Measurements from ENCODE around the gene COMP.

COMP gene

GRCh38 chr19:18790566-18791314 lies at the start of gene COMP:
Gene COMP (minus strand): TSS chr19:18791305. CDS start chr19:18791269, 36 bp downstream.
- Histone ChIP-seq H2AFZ (ENCODE audit: low read depth, low read length) (peak within 1 kb of the TSS; percentile 41; the same call in 1 of the 2 replicates), H3K79me2 (ENCODE audit: low read length) (no peaks in the 10 kb centered on the region), H3K27ac (ENCODE audit: low read length) (no peak within 1 kb of the TSS), H3K4me1 (ENCODE audit: low read length) (peaks cover 31% of the 10 kb centered on the region), H3K36me3 (replicated peaks; ENCODE audit: low read depth, low read length) (no peaks in the 10 kb centered on the region), H3K9me3 (ENCODE audit: insufficient read depth, low read length) (no peaks in the 10 kb centered on the region), H3K9ac (ENCODE audit: low read length) (peak within 1 kb of the TSS; percentile 55; the same call in 1 of the 2 replicates), H3K4me2 (ENCODE audit: low read length) (peak within 1 kb of the TSS; percentile 88), H3K4me3 (ENCODE audit: low read length) (peak within 1 kb of the TSS; percentile 75), H3K27me3 (ENCODE audit: low read depth, low read length) (peaks cover 43% of the 10 kb centered on the region), H4K20me1 (ENCODE audit: insufficient read depth, low read length) (no peaks in the 10 kb centered on the region)
- TF ChIP-seq, protein P1, sequence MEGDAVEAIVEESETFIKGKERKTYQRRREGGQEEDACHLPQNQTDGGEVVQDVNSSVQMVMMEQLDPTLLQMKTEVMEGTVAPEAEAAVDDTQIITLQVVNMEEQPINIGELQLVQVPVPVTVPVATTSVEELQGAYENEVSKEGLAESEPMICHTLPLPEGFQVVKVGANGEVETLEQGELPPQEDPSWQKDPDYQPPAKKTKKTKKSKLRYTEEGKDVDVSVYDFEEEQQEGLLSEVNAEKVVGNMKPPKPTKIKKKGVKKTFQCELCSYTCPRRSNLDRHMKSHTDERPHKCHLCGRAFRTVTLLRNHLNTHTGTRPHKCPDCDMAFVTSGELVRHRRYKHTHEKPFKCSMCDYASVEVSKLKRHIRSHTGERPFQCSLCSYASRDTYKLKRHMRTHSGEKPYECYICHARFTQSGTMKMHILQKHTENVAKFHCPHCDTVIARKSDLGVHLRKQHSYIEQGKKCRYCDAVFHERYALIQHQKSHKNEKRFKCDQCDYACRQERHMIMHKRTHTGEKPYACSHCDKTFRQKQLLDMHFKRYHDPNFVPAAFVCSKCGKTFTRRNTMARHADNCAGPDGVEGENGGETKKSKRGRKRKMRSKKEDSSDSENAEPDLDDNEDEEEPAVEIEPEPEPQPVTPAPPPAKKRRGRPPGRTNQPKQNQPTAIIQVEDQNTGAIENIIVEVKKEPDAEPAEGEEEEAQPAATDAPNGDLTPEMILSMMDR (IDR thresholded peaks at IDR 0.05; ENCODE audit: low read depth, low read length): no peak
- no peak for TF ChIP-seq EZH2phosphoT487 (IDR thresholded peaks at IDR 0.05; ENCODE audit: low read depth)

DNA sequence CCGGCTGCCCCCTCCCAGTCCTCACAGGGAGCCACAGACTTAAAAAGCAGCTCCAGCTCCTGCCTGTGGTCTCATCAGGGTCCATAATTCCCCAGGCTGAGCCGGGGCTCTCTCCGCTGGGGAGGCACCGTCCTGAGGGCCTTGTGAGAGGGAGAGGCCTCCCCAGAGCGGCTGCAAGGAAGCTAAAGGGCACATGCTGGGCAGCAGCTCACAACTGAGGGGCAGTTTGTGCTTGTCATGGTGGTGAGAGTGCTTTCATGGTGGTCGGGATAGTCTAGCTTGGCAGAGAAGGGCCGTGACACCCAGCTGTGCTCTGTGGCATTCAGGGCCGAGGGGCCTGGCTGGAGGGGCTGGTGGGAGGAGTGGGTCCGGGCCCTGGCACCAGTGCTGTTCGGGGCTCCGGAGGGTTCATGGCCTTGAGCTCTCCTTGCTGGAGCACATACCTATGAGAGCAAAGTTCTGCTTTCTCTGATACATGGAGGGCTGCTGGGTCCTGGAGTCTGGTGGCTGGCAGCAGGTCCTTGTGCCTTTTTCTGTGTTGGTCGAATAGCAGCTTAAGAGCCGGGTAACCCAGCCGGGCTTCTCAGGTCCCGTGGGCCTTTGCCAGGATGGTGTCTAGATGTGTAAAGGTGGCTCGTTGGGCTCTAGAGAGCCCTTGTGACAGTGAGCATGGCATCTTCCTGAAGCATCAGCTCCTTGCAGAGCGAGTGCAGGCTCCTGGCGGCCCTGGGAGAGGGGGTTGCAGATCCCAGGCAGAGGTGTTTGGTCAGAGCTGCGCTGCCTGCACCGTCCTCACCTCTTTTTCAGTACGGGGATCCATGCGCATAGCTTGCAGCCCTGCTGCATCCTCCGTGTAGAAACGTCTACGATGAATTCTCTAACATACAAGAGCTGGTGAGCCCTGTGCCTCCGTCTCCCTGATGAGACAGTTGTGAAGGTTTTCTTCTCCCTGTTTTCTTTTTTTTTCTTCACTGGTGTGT lies 49.5 kb upstream of the COMP start:
- no peak overlapping the region for H3K9ac ChIP-seq (ENCODE audit: low read length)
- no peak overlapping the region for H3K27ac ChIP-seq (ENCODE audit: low read length)
- no peak overlapping the region for H2AFZ ChIP-seq (ENCODE audit: low read depth, low read length)
- H3K79me2 ChIP-seq (ENCODE audit: low read length): peaks cover 100% of the 10 kb centered on the region
- no peaks in the 10 kb centered on the region for H3K9me3 ChIP-seq (ENCODE audit: insufficient read depth, low read length)
- no peaks in the 10 kb centered on the region for H3K27me3 ChIP-seq (ENCODE audit: low read depth, low read length)
- no peak for TF ChIP-seq EZH2phosphoT487 (IDR thresholded peaks at IDR 0.05; ENCODE audit: low read depth)
- TF ChIP-seq, protein P1 (IDR thresholded peaks at IDR 0.05; ENCODE audit: low read depth, low read length): no peak
- peaks cover 4% of the 10 kb centered on the region; the same call in 1 of the 2 replicates for H3K4me1 ChIP-seq (ENCODE audit: low read length)
- H3K4me2 ChIP-seq (ENCODE audit: low read length): no peak overlapping the region
- peaks cover 99% of the 10 kb centered on the region for H4K20me1 ChIP-seq (ENCODE audit: insufficient read depth, low read length)
- peaks cover 45% of the 10 kb centered on the region for H3K36me3 ChIP-seq (replicated peaks; ENCODE audit: low read depth, low read length)
- no peak overlapping the region for H3K4me3 ChIP-seq (ENCODE audit: low read length)

GRCh38 chr19:18839465-18840287 lies 48.6 kb upstream of the COMP start:
- H3K4me3 ChIP-seq (ENCODE audit: low read length): no peak overlapping the region
- peaks cover 100% of the 10 kb centered on the region for H3K79me2 ChIP-seq (ENCODE audit: low read length)
- H3K27ac ChIP-seq (ENCODE audit: low read length): no peak overlapping the region
- no peak overlapping the region for H3K9ac ChIP-seq (ENCODE audit: low read length)
- no peak overlapping the region for H2AFZ ChIP-seq (ENCODE audit: low read depth, low read length)
- peaks cover 4% of the 10 kb centered on the region; the same call in 1 of the 2 replicates for H3K4me1 ChIP-seq (ENCODE audit: low read length)
- H3K4me2 ChIP-seq (ENCODE audit: low read length): no peak overlapping the region
- peaks cover 48% of the 10 kb centered on the region for H3K36me3 ChIP-seq (replicated peaks; ENCODE audit: low read depth, low read length)
- no peaks in the 10 kb centered on the region for H3K27me3 ChIP-seq (ENCODE audit: low read depth, low read length)
- TF ChIP-seq EZH2phosphoT487 (IDR thresholded peaks at IDR 0.05; ENCODE audit: low read depth): no peak
- TF ChIP-seq, protein P1 (IDR thresholded peaks at IDR 0.05; ENCODE audit: low read depth, low read length): no peak
- no peaks in the 10 kb centered on the region for H3K9me3 ChIP-seq (ENCODE audit: insufficient read depth, low read length)
- H4K20me1 ChIP-seq (ENCODE audit: insufficient read depth, low read length): peaks cover 99% of the 10 kb centered on the region
